AG04450 (cell line): ENCODE results near the gene ZNF689. TPM values are rescaled to one million over a fixed set of nuclear protein-coding genes. Genes with fewer than 3 reads are reported as not detected.
A peak's percentile ranks its signal among the peaks of the same experiment; 100 is the strongest.

Source experiments
- CTCF ChIA-PET: fragments of 300-600, 350-600 bp; formaldehyde crosslinking; extraction: SDS; loops from one replicate; lab custom pipeline; 2022; ENCODE audit warnings: antibody characterized with exemption, inconsistent platforms; lab: Charles Lee
- POLR2A ChIA-PET: fragments of 350-600 bp; formaldehyde crosslinking; extraction: SDS; loops from one replicate; lab custom pipeline; 2021; ENCODE audit warnings: antibody characterized with exemption, inconsistent platforms; lab: Yijun Ruan, JAX
- DNase-seq: peaks from one replicate; pipeline ENCODE4 v3.0.0-alpha.2; 2011; ENCODE audit warnings: low read depth, low spot score
- H3K27ac ChIP-seq: one replicate; pipeline ENCODE4 v1.5.1; 2012; ENCODE audit warnings: low read depth, low read length, control low read depth
- H3K27me3 ChIP-seq: one replicate; pipeline ENCODE4 v1.6.0; 2012; ENCODE audit warnings: low read length; ENCODE audit not compliant: control insufficient read depth, insufficient read depth
- H3K4me3 ChIP-seq: 2 replicates; pipeline ENCODE4 v1.5.1; 2011; ENCODE audit warnings: mild to moderate bottlenecking, low read depth, low read length, control low read depth
- H3K9me3 ChIP-seq: 2 replicates; pipeline ENCODE4 v1.5.1; 2012; ENCODE audit warnings: low read length; ENCODE audit not compliant: control insufficient read depth, insufficient read depth
- CTCF ChIP-seq: IDR thresholded peaks from 2 replicates; pipeline ENCODE4 v1.5.1; 2011; ENCODE audit warnings: low read depth, low read length, control low read depth, inconsistent platforms
- polyA plus RNA-seq: library from polyadenylated mRNA; depleted of rRNA; stranded (reverse); fragments of >200 nt; gene quantifications from 2 replicates; pipeline ENCODE4 v1.2.3, GENCODE V29; 2011

Gene ZNF689
- polyA plus RNA-seq, 1 experiment: 4.2 TPM

DNA sequence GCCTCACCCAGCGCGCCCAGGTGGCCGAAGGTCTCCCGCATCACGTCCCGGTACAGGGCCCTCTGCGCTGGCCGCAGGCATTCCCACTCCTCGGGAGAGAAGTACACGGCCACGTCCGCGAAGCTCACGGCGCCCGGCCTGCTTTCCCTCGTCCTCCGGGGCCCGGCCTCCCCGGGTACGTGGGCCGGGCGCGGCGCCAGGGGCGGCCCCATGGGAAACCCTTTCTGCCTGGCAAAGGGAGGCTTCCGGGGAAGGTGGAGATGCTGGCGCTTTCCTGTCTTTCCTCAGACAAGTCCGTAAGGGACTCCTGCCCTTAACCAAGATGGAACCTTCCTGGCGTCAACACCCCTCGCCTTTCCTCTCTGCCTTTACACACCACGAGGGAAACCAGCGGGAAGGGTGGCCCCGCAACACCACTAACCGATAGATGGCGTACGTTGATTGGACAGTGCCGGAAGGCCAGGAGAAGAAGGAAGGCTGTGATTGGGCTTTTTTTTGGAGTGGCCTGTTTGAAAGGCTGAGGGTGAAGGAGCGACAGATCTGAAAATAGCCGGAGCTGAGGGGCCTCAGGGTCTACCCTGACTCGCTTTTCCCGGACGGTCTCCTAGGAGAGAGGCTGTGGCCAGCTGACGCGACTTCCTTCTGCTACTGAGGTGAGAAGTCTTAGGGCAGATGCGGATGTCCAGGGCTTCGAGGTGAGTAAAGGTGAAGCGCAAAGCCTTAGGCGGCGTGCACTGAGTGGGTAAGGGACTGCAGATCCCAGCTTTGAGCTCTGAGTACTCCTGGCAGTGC lies 24.6 kb downstream of the ZNF689 start, which contains the start of gene ZNF785:
TSS of gene ZNF785 (minus strand) at position 298 of the 792 bp plus-strand sequence. CDS start at position 212, 86 bp downstream.
- POLR2A ChIA-PET: interaction anchor here (0.6 to 3.0 kb wide), 3 partner anchors 12 to 98 kb away, joined by 3 to 12 read pairs (median 4); partner anchors contain the start of gene ZNF688
- peak; percentile 96 for DNase-seq
- peak within 1 kb of the TSS; percentile 70 for H3K27ac ChIP-seq
- no peak for TF ChIP-seq CTCF
- H3K9me3 ChIP-seq: peaks cover 5% of the 10 kb centered on the region; the same call in 1 of the 2 replicates
- peak within 1 kb of the TSS; percentile 78 for H3K4me3 ChIP-seq
- CTCF ChIA-PET: interaction anchor here (0.6 to 2.8 kb wide), 4 partner anchors 12 to 156 kb away, joined by 3 to 19 read pairs (median 3); partner anchors contain the start of gene DCTPP1
- H3K27me3 ChIP-seq: no peaks in the 10 kb centered on the region

DNA sequence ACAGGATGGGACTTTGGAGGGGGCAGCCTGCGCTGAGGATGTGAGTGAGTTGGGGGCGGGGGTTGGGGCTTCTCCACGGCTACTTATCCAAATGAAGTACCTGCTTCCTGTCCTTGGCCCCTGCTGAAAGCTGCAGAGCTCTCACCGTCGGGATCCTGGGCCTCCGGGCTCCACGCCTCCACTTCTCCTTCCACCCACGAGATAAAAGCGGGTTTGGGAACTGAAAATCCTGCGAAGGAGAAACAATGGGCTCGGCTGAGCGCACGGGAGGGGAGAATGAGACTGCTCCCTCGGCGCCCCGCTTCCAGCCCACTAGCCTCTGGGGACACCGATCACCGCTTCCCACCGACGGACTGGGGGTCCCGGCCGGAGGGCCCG lies 25.2 kb downstream of the ZNF689 start:
- TF ChIP-seq CTCF: no peak
- H3K9me3 ChIP-seq: peaks cover 5% of the 10 kb centered on the region; the same call in 1 of the 2 replicates
- CTCF ChIA-PET: interaction anchor here (0.7 to 2.8 kb wide), 3 partner anchors 13 to 155 kb away, joined by 3 to 19 read pairs (median 3); partner anchors contain the start of gene DCTPP1
- H3K4me3 ChIP-seq: peak overlapping the region; percentile 78
- POLR2A ChIA-PET: interaction anchor here (3.0 kb wide), 1 partner anchor 13 kb away, joined by 12 read pairs; the partner anchor contains the start of gene ZNF688
- H3K27me3 ChIP-seq: no peaks in the 10 kb centered on the region
- DNase-seq: no peak
- H3K27ac ChIP-seq: peak overlapping the region; percentile 70

DNA sequence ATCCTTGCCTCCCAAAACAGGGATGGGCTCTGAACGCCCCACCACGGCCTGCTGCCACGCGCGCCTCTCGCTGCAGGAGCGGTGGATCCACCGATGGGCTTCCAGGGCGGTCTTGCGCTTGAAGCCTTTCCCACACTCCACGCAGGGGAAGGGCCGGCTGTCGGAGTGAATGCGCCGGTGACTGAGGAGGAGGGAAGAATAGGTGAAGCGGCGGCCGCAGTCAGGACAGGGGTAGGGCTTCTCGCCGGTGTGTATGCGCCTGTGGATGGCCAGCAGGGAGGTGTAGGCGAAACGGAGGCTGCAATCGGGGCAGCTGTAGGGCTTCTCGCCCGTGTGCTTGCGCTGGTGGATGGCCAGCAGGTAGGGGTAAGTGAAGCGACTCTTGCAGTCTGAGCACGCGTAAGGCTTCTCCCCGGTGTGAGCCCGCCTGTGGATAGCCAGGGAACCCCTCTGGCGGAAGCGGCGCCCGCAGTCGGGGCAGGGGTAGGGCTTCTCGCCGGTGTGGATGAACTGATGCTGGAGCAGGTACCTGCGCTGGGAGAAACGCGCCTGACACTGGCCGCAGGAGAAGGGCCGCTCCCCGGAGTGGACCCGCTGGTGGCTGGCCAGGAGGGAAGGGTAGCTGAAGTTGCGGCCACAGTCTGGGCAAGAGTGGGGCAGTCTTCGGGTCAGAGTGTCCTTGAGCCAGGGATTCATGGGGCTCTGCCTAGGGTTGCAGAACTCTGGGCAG lies 27.4 kb downstream of the ZNF689 start:
- H3K4me3 ChIP-seq: no peak overlapping the region
- DNase-seq: no peak
- POLR2A ChIA-PET: no interaction called here
- H3K27ac ChIP-seq: no peak overlapping the region
- CTCF ChIA-PET: no interaction called here
- H3K9me3 ChIP-seq: peaks cover 5% of the 10 kb centered on the region; the same call in 1 of the 2 replicates
- no peaks in the 10 kb centered on the region for H3K27me3 ChIP-seq
- no peak for TF ChIP-seq CTCF

DNA sequence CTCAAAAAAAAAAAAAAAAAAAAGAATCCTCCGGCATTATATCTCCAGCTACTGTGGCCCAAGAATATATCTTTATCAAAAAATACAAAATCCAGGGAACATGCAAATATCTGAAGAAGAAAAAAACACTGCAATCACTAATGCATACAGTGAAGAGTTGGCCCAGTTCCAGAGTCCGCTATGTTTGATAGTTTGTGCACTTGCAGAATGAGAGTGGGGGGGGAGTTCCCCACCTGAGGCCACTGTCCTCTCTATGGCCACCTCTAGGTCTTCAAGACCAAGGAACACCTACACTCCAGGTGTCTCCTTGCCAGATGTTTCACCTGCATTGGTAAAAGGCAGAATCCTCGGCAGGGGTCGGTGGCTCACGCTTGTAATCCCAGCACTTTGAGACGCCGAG lies 28.7 kb downstream of the ZNF689 start:
- ChIA-PET CTCF (no interaction called here), POLR2A (no interaction called here)
- H3K27ac ChIP-seq: no peak overlapping the region

More for the DNA sequence above, 28.7 kb downstream of the ZNF689 start:
- H3K27me3 ChIP-seq: no peaks in the 10 kb centered on the region
- no peak overlapping the region for H3K4me3 ChIP-seq
- TF ChIP-seq CTCF: no peak
- DNase-seq: no peak
- H3K9me3 ChIP-seq: peaks cover 5% of the 10 kb centered on the region; the same call in 1 of the 2 replicates
